GM19467 (cell line): ENCODE measurements around the gene OSBPL8.

Experiments used
- ATAC-seq: cut with Tn5 transposase; IDR thresholded peaks from one replicate; pipeline ENCODE4 v1.9.1; 2021; ENCODE audit warnings: mild to moderate bottlenecking, moderate library complexity; ENCODE audit not compliant: unreplicated experiment

Gene OSBPL8

DNA sequence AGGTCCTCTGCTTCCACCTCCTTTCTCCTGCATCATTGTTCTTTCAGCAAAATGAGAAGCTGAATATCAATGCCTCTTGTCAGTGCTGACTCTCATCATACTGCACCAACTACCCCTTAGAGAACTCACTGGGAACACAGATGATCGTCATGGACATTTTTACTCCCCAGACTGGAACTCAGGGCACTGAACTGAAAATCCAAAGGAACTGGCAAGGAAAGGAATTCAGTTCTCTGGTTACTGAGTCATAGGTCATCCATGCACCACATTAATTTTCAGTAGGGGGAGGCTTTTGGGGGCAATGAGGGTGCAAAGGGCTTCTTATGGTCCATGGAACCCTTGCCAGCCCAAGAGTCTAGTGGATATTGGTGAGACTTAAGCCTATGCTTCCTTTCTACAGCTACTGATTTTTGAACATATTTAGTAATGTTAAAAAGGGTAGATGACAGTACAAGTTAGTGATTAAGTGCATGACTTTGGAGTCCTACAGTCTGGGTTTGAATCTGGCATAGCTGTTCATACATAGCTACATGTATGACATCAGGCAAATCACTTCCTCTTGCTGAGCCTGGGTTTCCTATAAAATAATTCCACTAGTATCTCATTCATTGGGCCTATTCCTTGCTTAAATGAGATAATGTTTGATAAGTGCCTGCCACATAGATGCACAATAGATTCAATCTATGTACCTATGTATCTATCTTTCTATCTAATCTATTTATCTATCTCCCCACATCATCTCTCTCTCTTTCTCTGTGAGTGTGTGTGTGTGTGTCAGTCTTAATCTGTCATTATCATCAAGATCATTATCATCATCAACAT is 240.6 kb downstream of the OSBPL8 start:
- ATAC-seq: no peak

- no peak for ATAC-seq
These were observed 241.6 kb downstream of the OSBPL8 start for GRCh38 chr12:76317976-76318375.

- no peak for ATAC-seq
These were observed 243.1 kb downstream of the OSBPL8 start for GRCh38 chr12:76316468-76316867.

DNA sequence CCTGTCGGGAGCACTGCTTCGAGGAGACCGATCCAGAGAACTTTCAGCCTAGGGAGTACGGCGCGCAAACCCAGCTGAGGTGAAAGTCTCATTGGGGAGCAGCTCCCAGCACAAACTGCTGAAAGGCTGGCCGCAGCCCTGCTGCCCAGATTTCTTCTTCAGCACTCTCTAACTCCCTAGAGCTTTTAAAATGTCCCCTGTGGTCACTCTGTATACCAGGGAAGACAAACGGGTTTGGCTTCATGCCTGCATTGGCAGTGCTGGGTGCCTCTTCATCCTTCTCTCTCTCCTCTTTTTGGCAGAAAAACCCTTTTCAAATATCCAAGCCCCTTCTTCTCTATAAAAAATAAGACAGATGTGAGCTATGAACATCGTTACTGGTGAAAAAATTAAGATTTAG is 246.3 kb downstream of the OSBPL8 start:
- no peak for ATAC-seq

DNA sequence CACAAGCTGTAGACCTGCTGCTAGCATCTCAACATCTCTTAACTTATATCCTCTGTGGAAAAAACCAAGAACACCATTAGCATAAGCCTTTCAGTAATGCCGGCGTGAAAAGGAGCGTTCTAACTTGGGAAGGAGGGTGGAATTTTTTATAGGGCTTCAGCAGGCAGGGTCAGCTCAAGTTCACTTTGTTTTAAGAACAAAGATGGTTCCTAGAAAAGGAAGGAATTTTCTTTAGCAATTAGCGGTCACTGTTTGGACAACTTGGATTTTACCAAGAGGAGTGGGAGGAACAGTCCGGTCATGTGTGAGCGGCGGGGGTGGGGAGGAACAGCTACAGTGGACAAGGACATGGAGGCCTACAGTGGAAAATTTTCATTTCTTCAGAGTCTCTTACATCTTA is 247.3 kb downstream of the OSBPL8 start:
- ATAC-seq: no peak

- no peak for ATAC-seq
These were observed 247.8 kb downstream of the OSBPL8 start for GRCh38 chr12:76311796-76312195.

- no peak for ATAC-seq
These were observed 249.5 kb downstream of the OSBPL8 start for GRCh38 chr12:76310110-76310509.

GRCh38 chr12:76308866-76309265 is 250.7 kb downstream of the OSBPL8 start:
- ATAC-seq: no peak

DNA sequence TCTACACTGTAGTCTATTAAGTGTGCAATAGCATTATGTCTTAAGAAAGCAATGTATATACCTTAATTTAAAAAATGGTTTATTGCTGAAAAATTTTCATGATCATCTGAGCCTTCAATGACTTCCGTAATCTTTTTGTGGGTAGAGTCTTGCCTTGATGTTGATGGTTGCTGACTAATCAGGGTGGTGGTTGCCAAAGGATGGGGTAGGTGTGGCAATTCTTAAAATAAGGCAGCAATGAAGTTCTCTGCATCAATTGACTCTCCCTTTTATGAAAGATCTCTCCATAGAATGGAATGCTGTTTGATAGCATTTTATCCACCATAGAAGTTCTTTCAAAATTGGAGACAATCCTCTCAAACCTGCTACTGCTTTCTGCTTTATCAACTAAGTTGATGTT is 252.5 kb downstream of the OSBPL8 start:
- no peak for ATAC-seq

DNA sequence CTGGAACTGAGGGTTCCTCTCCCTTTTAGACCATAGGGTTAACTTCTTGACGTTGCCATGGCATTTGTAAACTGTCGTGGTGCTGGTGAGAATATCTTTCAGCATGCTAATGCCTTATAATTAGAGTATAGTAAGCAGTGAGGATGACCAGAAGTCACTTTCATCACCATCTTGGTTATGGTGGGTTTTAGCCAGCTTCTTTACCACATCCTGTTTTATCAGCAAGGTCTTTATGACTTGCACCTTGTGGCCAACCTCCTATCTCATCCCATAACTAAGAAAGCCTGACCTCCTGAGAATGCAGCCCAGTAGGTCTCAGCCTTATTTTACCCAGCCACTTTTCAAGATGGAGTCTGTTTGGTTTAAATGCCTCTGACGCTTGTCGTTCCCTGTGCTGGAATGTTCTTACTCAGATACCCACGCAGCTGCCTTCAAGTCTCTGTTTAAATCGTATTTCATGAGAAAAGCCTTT is 255.5 kb downstream of the OSBPL8 start:
- ATAC-seq: no peak

GRCh38 chr12:76303365-76303764 is 256.2 kb downstream of the OSBPL8 start:
- no peak for ATAC-seq
